HepG2 (cell line): ENCODE data around the gene TPSAB1. TPM values are rescaled to one million over a fixed set of nuclear protein-coding genes. Genes with fewer than 3 reads are reported as not detected.
"Not testable (repeated sequence)": the region's sequence is repeated elsewhere in the genome, so short reads cannot be mapped to it uniquely, and the experiment has no call there.

ENCODE experiments used
- ARID4A ChIP-seq: sonication (generic); formaldehyde crosslinking; IDR thresholded peaks from 2 replicates; pipeline ENCODE4 v1.5.0; 2020; ENCODE audit warnings: mild to moderate bottlenecking, missing genetic modification reagents, borderline replicate concordance
- GABPB1 ChIP-seq: IDR thresholded peaks from 2 replicates; pipeline ENCODE4 v1.6.1; 2016; ENCODE audit warnings: mild to moderate bottlenecking, missing genetic modification reagents, moderate library complexity, missing compliant biosample characterization
- HDAC1 ChIP-seq: sonication (generic); formaldehyde crosslinking; IDR thresholded peaks from 2 replicates; pipeline ENCODE4 v1.5.1; 2020; ENCODE audit warnings: mild to moderate bottlenecking, missing genetic modification reagents
- HMG20A ChIP-seq: IDR thresholded peaks from 2 replicates; pipeline ENCODE4 v1.6.1; 2016; ENCODE audit warnings: borderline replicate concordance
- HNRNPL ChIP-seq: fragments of 200-400 bp; formaldehyde crosslinking; IDR thresholded peaks from 2 replicates; pipeline ENCODE4 v1.6.1; 2017; ENCODE audit warnings: mild to moderate bottlenecking, low read depth, low read length
- HOXA3 ChIP-seq: sonication (generic); formaldehyde crosslinking; IDR thresholded peaks from 2 replicates; pipeline ENCODE4 v1.5.0; 2020; ENCODE audit warnings: missing genetic modification reagents
- MED1 ChIP-seq: sonication (generic); formaldehyde crosslinking; IDR thresholded peaks from 2 replicates; pipeline ENCODE4 v1.4.0; 2020; ENCODE audit warnings: missing genetic modification reagents
- POGZ ChIP-seq: sonication (generic); formaldehyde crosslinking; IDR thresholded peaks from 2 replicates; pipeline ENCODE4 v1.4.0; 2020; ENCODE audit warnings: mild to moderate bottlenecking, missing genetic modification reagents
- SALL1 ChIP-seq: sonication (generic); formaldehyde crosslinking; IDR thresholded peaks from 2 replicates; pipeline ENCODE4 v1.8.0; 2022; ENCODE audit warnings: mild to moderate bottlenecking, missing genetic modification reagents
- SOX6 ChIP-seq, 2 experiments: fragments of 450-650 bp in 1 of 2; sonication (generic) in 1 of 2; formaldehyde crosslinking in 1 of 2; IDR thresholded peaks; 2 replicates each; pipeline versions ENCODE4 v1.4.0 to v1.6.1; 2017 to 2020; ENCODE audit warnings: antibody characterized with exemption in 1 of 2, mild to moderate bottlenecking in 1 of 2, missing genetic modification reagents in 1 of 2
- TFAP4 ChIP-seq: sonication (generic); IDR thresholded peaks from 2 replicates; pipeline ENCODE4 v1.6.1; 2016; ENCODE audit warnings: low read depth, borderline replicate concordance
- ZFX ChIP-seq: sonication (generic); formaldehyde crosslinking; IDR thresholded peaks from 2 replicates; pipeline ENCODE4 v1.4.0; 2020; ENCODE audit warnings: mild to moderate bottlenecking, low read depth, missing genetic modification reagents, moderate library complexity
- ZFY ChIP-seq: sonication (generic); formaldehyde crosslinking; IDR thresholded peaks from 2 replicates; pipeline ENCODE4 v1.4.0; 2020; ENCODE audit warnings: missing genetic modification reagents
- ZGPAT ChIP-seq: IDR thresholded peaks from 2 replicates; pipeline ENCODE4 v1.6.1; 2016; ENCODE audit warnings: mild to moderate bottlenecking
- ZNF556 ChIP-seq: sonication (generic); formaldehyde crosslinking; IDR thresholded peaks from 2 replicates; pipeline ENCODE4 v1.4.0; 2020; ENCODE audit warnings: mild to moderate bottlenecking, missing genetic modification reagents, borderline replicate concordance
- ZNF687 ChIP-seq: sonication (generic); formaldehyde crosslinking; IDR thresholded peaks from 2 replicates; pipeline ENCODE4 v1.5.1; 2020; ENCODE audit warnings: mild to moderate bottlenecking, missing genetic modification reagents, moderate library complexity
- polyA plus RNA-seq, 8 experiments: library from polyadenylated mRNA; depleted of rRNA in 3 of 8; stranded (reverse) in 7 of 8; unstranded in 1 of 8; fragments of >200 nt; fragmentation: Illumina TruSeq in 4 of 8; extraction: Trizol in 4 of 8; gene quantifications; 2 replicates each; pipeline versions ENCODE4 v1.2.1 to v1.2.3, GENCODE V29; 2011 to 2016; ENCODE audit warnings: low read depth in 4 of 8, missing spikeins in 1 of 8, mixed read lengths in 1 of 8; ENCODE audit not compliant: insufficient read depth in 1 of 8
- total RNA-seq, 5 experiments: library from RNA; depleted of rRNA; stranded (reverse); fragments of >200 nt; fragmentation: Illumina TruSeq; extraction: Trizol; gene quantifications; 2 replicates each; pipeline ENCODE4 v1.2.3, GENCODE V29; 2016; ENCODE audit warnings: low read depth in 1 of 5

Gene TPSAB1
- total and polyA plus RNA-seq, 2 of the 13 experiments (the other 11 are each of a cell fraction or from before 2014, with no cell fraction given) = 0.12 TPM; not detected in 1

GRCh38 chr16:1271724-1272413, 31.4 kb downstream of the TPSAB1 start (continued):
- peak; percentile 56; the same call in 1 of the 2 replicates for TF ChIP-seq ZFX (CRISPR knock-in tag)
- TF ChIP-seq HMG20A (CRISPR knock-in tag) = 0 out of 2 replicates have a peak, but pooled peaks have one; percentile 14
- peak; percentile 52; the same call in 1 of the 2 replicates for TF ChIP-seq SALL1
- TF ChIP-seq MED1 (CRISPR knock-in tag) = 0 out of 2 replicates have a peak, but pooled peaks have one; percentile 16
- TF ChIP-seq SOX6 (IDR thresholded peaks at IDR 0.05) = not testable (repeated sequence)
- TF ChIP-seq SOX6 (CRISPR knock-in tag; IDR thresholded peaks at IDR 0.05) = peak; percentile 56
- TF ChIP-seq POGZ (CRISPR knock-in tag) = 0 out of 2 replicates have a peak, but pooled peaks have one; percentile 7
- TF ChIP-seq ZNF687 (CRISPR knock-in tag) = peak; percentile 39; the same call in 1 of the 2 replicates
- peak; percentile 75 for TF ChIP-seq HDAC1 (CRISPR knock-in tag)
- TF ChIP-seq ZNF556 = peak; percentile 31; the same call in 1 of the 2 replicates
- peak; percentile 35; the same call in 1 of the 2 replicates for TF ChIP-seq TFAP4
- 0 out of 2 replicates have a peak, but pooled peaks have one; percentile 44 for TF ChIP-seq GABPB1
- TF ChIP-seq ZFY (CRISPR knock-in tag) = 0 out of 2 replicates have a peak, but pooled peaks have one; percentile 20
- TF ChIP-seq ZGPAT = peak; percentile 30; the same call in 1 of the 2 replicates
- TF ChIP-seq HOXA3 (CRISPR knock-in tag) = 0 out of 2 replicates have a peak, but pooled peaks have one; percentile 14
- peak; percentile 86 for TF ChIP-seq HNRNPL
- peak; percentile 36; the same call in 1 of the 2 replicates for TF ChIP-seq ARID4A
